NCI-H82 (cell line): Measurements from ENCODE around the gene HTRA1.

ENCODE experiments used
- DNase-seq: peaks from one replicate; lab custom pipeline; 2025; lab: John Stamatoyannopoulos, UW

The HTRA1 gene

DNA sequence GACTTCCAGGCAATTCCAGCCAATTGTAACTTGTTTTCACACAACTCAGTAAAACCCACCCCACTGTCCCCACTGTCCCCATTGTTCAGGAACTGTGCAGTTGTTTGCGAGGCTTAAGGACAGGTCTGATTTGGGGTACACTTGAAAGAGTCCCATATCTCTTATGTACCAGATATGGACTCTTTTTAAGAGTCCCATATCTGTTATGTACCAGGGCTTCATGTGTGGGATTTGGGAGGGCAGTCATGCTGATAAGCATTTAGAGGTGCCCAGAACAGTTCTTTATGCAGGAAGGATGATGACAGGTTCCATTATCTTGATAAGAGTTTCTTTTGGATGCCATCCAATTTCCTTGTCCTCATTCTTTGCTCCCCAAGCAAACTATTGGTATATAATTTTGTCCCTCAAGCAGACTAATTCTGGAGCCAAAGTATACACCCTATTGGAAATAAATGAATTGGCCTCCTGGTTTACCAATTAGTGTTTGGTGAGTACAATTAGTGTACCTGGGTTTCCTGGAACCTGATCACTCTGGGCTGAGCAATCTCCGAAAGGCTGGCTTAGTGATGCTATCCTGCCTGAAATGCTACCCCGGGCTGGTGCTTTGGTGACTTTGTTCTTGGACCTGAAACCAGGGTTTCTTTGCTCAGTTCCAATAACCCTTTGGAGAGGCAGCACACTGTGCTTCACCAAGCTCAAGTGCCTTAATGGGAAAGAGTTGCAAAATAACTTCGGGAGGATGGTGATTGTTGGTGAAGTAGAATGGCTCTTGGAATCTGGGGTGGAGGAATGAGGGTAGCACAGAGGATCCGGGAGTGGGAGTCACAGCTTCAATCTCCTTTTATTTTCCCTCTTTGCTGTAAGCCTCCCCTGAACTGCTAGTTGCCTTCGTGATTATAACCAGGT, 93.0 kb downstream of the HTRA1 start:
- DNase-seq = no peak

DNA sequence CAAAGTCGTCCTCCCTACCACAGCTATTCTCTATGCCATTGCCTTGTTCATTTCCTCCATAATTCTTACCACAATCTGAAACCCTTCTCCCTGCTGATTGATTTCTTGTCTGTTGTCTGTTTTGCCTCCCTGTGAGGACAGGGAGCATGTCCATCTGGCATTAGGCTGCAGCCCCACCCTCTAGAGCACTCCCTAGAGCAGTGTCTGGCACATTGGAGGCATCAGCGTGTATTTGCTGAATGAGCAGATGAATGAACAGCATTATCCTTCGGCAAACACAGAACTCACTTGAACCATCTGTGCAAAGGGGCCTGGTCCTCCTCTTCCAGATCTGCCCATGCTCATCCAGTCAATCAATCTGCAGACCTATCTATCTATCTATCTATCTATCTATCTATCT, 94.1 kb downstream of the HTRA1 start:
- DNase-seq = peak; percentile 81

GRCh38 chr10:122557516-122557915, 96.2 kb downstream of the HTRA1 start:
- peak; percentile 34 for DNase-seq

GRCh38 chr10:122558452-122558851, 97.1 kb downstream of the HTRA1 start:
- DNase-seq = no peak

- DNase-seq = no peak
These were observed 97.9 kb downstream of the HTRA1 start for GRCh38 chr10:122559228-122559627.

GRCh38 chr10:122560279-122560804, 99.0 kb downstream of the HTRA1 start, which contains the start of gene DMBT1:
DMBT1 (plus strand) TSS chr10:122560754; CDS start chr10:122560771, 17 bp downstream.
- DNase-seq = no peak

DNA sequence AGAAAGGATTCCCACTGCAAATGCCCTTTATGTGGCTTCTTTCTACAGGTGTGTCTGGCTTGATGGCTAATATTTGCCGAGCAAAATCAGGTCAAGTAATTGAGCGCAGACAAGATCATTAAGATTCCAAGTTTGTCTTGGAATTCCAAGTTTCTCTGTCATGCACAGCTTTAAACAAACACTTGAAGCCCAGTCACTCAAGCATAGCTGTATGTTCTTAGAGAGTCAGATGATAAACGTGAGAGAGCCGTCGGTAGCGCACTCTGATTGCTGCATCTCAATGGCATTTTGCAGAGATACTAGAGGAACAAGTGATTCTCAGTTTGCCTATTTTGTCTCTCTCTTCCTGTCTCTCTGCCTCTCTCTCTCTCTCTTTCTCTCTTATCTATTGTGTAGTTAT, 99.9 kb downstream of the HTRA1 start:
- DNase-seq = no peak

GRCh38 chr10:122561792-122562191, 100.4 kb downstream of the HTRA1 start:
- DNase-seq = no peak
